GM19025 (cell line): ENCODE measurements around the gene CD99L2.

ENCODE experiments used
- ATAC-seq: cut with Tn5 transposase; IDR thresholded peaks from one replicate; pipeline ENCODE4 v1.9.1; 2021; ENCODE audit warnings: mild to moderate bottlenecking, low read depth, moderate library complexity; ENCODE audit not compliant: unreplicated experiment

CD99L2 gene

DNA sequence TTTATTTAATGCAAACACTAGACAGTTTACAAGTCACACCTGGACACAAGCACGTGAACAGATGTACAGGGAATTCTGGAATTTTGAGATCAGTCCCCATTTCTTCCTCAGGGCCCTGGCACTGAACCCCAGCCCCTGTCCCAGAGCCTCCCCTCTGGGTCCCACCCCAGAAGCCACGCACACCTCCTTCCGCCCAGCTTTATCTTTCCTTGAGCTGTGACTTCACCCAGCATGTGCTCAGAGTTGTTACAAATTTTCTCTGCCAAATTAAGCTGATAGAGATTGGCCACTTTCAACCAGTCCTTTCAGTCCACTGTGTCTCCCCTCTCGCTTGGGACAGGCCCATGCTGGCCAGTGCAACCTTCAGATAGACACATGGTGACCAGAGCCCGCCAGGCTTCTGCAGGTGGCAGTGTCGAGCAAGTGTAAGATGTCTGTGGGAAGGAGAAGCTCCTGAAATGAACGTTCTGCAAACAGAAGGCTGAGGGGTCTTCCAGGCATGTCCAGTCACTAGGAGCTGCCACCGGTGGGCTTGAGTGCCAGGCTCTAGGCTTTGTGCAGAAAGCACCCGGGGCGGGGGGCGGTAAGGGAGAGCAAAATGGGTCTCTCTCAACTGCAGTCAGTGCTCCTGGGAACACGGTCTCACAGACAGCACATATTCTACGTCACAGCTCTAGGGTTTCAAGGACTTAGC, 132.0 kb downstream of the CD99L2 start:
- ATAC-seq = no peak

DNA sequence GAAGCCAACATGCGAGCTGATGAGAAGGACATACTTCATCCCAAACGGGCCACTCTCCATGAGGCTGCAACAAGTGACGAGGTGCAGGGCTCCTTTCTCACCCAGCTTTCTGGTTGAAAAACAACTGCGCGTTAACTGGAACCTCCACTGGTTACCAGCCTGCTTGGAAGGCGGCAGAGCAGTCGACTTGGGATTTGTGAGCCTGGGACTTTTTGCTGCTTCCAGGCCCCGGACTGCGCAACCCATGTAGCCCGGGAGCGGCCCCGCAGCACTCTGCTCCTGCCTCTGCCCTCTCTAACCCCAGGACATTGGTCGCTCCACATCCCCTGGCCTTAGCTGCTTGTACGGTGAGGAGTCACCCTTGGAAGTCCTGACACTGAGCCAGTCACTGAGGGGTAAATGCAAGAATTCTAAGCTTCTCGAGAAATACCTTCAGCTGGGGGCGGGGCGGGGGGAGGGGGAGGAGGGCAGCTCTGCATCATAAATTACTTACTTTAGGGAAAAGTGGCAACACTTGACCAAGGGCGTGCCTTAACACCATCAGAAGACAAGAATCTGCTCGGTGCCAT, 132.6 kb downstream of the CD99L2 start:
- no peak for ATAC-seq

DNA sequence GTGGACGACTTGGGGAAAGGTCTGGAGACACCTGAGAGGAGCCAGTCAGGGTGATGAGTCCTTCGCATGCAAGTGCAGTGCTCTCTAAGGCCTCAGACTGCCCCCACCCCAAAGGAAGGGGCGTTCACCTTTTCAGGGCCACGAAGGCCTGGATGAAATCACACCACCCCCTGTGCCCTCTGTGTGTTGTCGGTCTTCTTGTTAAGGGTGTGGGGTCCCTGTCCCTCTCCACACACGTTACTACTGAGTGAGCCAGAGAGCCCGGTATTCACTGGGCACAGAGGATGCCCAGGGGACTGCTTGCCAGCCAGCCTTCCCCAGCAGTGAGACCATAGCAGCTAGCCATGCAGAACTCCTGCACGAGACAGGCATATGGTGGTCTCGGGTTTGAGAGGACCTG, 133.2 kb downstream of the CD99L2 start:
- no peak for ATAC-seq

DNA sequence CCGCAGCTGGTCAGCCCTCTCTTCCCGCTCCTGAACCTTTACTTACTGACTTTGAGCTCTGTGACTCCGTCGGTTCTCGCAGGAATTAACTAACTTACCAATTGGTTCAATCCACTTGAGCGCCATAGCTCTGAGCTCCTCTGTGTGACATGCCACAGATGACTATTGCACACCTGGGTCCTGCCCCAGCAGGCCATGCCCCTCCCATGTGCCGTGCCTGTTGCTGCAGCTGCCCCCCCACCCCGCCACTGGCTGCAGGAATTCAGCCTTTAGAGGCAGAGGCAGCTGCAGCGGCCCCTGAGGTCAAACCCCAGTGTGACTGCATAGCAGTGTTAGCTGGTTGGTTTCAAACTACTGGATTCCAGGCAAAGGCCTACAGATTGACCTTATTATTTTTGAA, 134.7 kb downstream of the CD99L2 start:
- no peak for ATAC-seq

DNA sequence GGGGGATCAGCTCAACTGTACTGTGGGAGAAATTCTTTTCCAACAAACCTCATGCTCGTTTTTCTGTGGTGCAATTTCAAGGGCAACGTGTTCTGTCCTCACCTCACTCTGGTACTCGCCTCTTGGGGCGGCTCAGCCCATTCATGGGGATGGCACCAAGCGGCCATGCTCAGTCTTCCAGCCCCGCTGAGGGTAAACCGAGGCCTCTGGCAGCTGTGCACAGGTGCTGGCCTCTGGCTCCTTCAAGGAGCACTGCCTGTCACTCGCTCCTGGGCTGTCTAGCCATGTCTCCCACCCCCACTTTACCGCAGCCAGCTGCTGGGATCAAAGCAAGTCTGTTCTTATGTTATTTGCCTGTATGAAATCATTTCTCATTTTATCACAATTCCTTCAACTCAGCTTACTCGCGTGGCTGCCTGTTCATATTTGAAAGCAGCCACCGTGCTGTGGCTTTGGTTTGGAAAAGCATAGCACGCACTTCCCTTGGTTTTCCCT, 135.1 kb downstream of the CD99L2 start:
- ATAC-seq = no peak

DNA sequence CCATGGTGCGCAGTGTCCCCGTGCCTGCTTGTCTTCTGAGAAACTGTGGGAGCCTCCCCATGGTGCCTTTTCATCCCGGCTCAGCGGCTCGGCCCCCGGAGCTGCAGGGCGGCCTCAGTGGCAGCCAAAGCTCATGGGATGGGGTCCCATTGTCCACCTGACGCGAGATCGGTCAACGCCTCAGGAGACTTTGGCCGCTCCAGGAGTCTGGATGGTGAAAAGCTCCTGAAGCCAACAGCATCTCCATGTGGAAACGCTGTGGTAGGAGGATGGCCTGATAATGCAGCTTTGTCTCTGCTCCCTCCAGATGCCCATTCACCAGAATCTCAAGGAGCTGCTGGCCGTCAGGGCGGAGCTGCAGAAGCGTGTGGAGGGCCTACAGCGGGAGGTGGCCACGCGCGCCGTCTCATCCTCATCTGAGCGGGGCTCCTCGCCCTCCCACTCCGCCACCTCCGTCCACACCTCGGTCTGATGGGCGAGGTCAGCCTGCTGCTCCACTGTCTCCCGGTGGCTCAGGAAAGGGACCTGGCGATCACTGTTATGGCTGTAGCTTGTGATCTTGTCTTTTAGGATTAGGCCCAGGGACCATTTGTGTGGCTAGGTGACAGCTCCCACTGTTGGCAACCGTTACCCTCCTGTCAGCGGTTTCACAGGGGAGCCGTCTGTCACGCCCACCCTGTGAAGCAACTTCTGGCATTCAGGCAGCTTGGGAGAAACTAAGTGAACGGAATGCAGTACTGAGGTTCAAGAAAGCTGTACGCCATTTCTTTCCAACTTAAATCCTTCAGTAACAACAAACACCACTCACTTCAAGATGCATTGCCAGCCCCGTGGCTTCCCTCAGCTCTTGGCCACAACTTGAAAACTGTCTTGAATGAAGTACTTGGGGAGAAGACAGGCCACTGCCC, 136.0 kb downstream of the CD99L2 start:
- ATAC-seq = no peak

DNA sequence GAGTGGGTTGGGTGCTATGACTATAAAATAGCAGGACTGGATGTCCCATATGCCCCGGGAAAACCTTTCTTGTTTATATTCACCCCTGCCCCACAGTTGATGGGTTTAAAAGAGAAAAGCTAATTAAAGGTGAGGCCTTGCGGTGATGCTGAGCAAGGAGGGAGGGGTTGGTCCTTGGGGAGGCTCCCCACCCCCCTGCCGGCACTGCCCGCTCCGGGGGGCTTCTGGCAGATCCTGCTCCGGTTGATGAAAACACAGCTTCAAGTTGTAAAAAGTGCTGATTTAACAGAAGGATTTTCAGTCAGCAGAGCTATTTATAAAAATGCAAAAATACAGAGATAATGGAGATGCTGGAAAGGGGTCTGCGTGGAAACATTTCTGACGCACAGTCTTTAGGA, 136.7 kb downstream of the CD99L2 start:
- ATAC-seq = no peak

DNA sequence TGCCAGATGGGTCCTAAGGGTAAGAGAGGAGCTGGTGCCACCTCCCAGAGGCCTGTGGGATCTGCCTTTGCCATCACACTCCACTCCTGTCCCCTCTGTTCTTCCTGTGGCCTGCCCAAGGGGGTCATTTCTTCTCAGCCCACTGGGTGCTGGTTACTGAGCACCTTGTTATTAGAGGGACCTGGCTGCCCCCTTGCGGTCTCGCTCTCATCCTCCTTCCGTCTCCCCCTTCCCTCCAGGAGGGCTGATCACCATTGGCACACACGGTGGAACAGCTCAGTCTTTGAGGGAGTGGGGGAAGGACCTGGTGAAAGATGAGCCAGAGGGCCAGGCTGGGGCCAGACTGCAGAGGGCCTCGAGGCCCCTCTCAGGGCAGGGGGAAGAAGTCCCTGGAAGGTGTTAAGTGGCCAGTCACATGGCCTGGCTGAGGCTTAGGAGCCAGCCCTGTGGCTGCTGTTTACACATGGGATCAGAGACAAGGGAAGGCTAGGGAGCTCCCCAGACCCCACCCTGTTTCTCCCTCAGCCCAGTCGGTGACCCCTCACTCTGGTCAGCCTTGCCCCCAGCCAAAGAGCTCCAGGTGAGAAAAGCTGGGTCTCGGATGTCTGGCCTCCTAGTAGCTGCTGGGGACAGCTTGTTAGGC, 137.2 kb downstream of the CD99L2 start:
- no peak for ATAC-seq

DNA sequence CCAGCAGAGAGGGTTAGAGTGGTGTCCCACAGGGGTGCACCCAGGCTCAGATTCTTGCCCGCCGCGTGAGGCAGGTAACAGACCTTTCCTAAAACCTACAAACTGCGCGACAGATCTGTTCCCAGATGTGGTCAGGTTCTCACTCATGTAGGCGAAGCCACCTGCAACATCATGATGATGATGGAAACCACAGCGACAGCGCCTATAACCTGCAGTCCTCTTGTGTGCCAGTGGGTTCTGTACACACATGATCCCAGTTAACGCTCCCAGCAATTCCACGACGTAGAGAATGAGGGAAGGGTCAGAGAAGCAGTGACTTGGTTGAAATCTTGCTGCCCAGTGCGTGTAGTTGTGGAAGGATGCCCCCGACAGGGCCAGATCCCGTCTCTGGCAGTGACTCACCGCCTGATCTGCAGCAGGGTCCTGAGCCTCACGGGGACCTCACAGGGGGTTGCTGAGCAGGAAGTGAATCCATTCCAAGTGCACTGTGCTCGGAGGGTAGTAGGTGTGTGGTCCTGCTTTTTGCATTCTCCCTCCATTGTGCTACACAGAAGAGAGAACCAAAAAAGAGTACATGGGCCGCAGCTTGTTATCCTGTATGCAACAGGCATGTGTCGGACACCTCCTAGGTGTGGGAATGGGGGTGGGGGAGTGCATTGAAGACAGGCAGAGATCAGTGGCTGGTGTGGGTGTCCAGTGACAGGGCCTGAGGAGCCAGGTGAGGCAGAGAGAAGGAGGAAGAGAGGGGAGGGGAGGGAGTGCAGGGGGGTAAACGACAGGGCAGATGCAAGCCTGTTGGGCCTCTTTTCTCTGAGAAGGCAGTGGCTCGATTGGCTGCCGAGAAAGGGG, 138.7 kb downstream of the CD99L2 start:
- no peak for ATAC-seq

DNA sequence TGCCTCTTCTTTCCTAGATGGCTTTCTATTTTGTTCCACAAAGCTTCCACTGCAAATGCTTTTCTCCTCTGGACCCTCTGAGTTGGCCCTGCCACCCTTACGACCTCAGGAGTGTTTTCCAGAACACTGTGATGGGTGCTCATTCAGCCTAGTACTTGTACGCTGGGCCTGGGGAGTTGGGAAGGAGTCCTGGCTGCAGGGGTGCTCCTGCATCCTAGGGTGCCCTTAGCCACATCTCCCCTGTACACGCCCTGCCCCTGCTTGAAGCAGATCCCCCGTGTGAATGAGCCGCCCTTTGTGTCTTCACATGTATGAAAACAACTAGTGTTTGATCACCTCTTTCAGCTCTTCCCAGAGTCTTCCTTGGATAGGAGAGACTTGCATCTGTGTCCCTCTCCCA, 141.1 kb downstream of the CD99L2 start:
- no peak for ATAC-seq

DNA sequence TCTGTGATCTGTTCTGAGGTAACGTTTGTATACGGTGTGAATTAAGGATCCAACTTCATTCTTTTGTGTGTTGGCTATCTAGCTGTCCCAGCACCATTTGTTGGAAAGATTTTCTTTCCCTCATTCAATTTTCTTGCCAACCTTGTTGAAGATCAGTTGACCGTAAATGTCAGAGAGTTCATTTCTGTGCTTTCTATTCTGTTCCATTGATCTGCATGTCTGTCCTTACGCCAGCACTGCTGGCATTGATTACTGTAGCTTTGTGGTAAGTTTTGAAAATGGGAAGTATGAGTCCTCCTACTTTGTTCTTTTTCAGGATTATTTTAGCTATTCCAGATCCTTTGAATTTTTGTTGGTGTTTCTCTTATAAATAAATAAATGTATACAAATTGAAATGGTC, 144.5 kb downstream of the CD99L2 start:
- no peak for ATAC-seq

DNA sequence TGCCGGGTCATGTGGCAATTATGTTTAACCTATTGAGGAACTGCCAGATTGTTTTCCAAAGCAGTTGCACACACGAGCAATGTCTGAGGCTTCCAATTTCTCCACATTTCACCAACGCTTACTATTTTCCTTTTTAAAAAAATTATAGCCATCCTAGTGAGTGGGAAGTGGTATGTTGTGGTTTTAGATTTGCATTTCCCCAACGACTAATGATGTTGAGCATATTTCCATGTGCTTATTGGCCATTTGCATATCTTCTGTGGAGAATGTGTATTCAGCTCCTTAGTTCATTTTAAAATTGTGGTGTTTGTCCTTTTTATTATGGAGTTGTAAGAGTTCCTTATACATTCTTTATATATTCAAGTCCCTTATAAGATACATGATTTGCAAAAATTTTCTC, 145.1 kb downstream of the CD99L2 start:
- ATAC-seq = no peak

DNA sequence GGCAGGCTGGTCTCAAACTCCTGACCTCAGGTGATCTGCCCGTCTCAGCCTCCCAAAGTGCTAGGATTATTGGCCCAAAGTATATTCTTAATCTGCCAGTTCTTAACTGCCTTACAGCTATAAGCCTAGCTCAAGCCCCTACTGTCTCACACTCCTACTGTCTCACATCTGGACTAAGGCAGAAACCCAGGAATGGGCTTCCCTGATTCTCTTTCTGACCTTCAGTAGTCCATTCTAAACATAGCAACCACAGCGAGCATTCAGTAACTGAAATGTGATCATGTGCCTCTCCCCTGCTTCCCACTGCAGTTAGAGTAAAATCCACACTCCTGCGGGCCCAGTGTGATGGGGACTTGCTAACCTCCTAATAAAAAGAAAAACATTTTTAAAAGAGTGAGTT, 146.3 kb downstream of the CD99L2 start:
- ATAC-seq = no peak

DNA sequence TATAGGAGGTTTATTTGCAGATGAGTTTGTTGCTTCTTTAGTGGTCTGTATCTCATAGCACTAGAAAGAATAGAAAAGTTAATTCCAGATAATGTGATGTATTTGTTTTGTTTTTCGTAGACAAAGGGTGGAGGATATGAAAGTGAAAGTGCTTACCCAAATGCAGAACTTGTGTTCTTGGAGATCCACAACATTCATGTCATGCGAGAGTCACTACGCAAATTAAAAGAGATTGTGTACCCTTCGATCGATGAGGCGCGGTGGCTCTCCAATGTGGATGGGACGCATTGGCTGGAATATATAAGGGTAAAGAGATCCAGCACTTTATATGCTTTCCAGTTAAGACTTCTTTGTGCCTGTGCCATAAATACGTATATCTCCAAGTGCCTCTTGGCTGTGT, 162.0 kb downstream of the CD99L2 start:
- ATAC-seq = no peak

DNA sequence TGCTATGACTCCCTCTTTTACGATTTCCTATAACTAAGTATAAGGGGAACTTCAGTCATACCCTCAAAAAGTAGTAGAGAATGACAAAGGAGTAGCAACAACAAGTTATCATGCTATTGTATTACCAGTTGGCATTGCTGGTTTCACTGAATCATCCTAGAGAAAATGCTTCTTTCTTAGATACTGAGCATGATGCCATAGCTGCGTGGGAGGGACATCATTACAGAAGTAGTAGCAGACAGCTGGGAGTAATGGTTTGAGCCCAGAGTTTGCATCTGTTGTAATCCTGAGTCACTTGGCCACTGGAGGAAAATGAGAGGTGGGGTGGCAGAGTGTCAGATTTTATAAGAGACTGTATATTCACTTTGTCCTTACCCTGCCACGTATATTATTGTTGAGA, 166.7 kb downstream of the CD99L2 start:
- no peak for ATAC-seq

DNA sequence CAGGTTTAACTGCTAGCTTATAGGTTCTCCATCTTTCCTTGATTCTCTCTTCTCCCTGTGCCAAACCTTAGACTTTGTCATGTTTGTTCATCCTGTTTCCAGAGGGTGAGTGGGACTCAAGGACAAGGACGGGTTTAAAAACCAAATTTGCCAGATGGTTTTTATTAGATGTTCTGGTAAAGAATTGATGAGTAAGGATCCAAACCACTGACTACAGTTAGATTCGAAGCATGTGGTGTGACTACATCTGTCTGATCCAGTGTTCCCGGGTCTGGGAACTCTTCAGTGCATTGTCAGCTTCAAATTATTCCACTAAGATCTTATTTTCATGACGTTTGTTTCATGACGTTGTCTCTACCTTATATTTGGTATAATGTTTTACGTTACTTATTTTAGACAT, 167.7 kb downstream of the CD99L2 start:
- ATAC-seq = no peak

DNA sequence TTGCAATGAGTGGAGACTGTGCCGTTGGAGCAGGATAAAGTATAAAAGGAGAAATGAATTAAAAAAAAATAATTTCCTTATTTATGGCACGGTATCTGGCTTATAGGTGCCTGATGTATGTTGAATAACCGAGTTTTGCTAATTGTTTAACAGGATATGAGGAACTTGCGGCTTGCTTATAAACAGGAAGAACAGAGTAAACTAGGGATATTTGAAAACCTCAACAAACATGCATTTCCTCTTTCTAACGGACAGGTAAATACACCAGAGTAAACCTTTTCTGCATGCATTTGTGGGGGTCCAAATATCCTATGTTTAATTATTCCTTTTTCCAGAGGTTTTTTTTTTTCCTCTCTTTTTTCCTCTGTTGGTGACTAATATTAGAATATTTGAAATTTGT, 168.5 kb downstream of the CD99L2 start:
- no peak for ATAC-seq

DNA sequence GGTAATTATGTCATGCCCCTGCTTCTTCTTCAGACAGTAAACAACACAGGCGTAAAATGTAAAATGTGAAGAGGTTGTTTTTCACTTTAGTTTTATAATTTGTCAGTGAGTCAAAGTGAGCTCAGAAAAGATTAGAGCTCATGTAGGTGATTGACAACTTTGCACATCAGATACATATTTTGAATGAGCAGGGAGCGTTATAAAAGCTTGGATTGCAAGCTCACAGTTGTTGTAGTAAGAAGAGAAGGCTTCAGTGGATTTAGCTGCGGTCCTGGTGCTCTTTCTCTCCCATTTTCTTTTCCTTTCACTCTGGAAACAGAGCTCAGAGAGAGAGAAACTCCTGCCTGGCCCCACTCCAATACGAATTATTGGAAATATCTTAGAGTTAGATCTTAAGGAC, 178.8 kb downstream of the CD99L2 start:
- no peak for ATAC-seq
